HG03045 (cell line): ENCODE measurements around the gene MAP4K4.
"Not testable (repeated sequence)": the region's sequence is repeated elsewhere in the genome, so short reads cannot be mapped to it uniquely, and the experiment has no call there.

Experiments
- ATAC-seq: cut with Tn5 transposase; IDR thresholded peaks from one replicate; pipeline ENCODE4 v1.9.1; 2021; ENCODE audit warnings: mild to moderate bottlenecking, moderate library complexity; ENCODE audit not compliant: unreplicated experiment

MAP4K4 gene

DNA sequence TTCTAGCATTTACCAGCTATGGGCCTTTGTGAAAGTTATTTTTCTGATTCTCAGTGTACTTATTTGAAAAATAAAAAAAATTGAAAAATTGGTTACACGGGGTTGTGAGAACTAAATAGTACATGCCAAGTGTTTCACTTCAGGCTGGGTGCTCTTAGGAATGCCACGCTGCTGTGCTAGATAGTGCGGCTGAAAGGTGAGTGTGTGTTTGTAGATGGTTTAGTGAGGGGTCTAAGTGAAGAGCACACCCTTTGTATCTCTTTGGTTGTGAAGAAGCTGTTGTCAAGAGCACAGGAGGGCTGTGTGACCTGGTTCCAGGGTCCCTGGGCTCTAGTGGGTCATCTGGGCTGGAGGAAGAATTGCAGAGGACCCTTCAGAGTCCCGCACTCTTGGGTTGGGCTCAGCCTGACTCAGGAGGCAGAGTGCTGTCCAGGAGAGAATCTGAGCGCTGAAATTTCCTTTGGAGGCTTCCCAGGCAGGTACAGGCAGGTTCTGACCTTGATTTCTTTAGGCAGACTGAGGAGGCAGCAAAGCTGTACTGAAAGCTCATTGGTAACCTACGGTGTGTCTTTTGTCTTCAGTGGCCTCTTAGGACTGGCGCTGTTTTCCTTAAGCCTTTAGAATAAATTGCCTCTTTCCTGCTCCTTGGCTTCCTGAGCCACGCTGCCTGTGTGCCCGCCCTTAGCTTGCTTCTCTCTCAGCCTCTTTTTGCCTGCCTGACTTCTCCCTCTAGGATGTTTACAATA is 44.4 kb downstream of the MAP4K4 start:
- ATAC-seq, result no peak

DNA sequence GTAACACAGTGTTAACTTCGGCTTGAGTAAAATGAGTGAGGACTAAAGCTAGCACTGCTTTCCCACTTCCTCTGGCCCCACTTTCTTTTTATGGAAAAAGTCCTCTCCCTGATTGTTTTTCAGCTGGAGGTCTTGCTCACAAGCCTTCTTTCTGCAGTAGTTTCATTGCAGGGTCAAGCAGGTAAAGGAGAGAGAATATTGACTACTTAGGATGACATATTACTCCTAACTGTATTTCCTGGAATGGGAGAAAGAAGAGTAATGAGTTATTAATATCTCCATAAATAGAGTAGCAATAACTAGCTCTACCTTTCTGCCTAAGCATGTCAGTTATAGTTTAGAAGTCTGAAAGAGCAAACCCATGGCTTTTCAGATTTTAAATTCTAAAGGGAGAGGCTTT is 45.0 kb downstream of the MAP4K4 start:
- no peak for ATAC-seq

DNA sequence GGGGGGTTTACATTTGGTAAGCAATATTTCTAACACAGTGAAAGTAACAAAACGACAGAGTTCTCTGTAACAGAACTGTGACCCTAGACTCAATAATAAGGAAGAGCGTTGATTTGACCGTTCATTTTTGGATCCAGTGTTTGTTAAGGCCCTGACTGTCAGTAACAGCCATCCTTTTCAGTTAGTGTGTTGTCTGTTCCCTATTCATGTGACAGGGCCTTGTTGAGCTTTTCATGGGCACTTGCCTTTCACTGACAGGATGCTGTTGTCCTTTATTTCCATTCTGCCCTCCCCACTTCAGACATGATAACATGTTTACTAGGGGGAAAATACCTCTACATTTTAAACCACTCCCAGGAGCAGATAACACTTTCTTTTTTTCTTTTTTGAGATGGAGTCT is 45.8 kb downstream of the MAP4K4 start:
- ATAC-seq, result no peak

DNA sequence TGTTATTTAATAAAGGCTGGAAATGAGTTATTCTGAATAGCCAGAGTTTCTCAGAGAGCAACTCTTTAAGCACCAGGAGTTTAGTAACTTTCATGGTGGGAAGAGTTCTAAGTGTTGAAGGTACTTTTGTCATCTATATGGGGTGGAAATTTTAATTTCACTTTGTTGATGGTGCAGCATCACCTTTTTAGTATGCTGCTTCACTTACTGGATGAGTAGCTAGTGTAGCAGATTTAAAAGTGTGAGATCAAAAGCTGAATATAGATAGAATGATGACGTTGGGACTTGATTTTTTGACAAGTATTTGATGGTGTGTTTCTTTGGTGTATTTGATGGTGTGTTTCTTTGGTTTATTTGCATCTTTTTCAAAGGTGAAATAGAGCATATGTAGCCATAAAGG is 47.3 kb downstream of the MAP4K4 start:
- ATAC-seq, result no peak

DNA sequence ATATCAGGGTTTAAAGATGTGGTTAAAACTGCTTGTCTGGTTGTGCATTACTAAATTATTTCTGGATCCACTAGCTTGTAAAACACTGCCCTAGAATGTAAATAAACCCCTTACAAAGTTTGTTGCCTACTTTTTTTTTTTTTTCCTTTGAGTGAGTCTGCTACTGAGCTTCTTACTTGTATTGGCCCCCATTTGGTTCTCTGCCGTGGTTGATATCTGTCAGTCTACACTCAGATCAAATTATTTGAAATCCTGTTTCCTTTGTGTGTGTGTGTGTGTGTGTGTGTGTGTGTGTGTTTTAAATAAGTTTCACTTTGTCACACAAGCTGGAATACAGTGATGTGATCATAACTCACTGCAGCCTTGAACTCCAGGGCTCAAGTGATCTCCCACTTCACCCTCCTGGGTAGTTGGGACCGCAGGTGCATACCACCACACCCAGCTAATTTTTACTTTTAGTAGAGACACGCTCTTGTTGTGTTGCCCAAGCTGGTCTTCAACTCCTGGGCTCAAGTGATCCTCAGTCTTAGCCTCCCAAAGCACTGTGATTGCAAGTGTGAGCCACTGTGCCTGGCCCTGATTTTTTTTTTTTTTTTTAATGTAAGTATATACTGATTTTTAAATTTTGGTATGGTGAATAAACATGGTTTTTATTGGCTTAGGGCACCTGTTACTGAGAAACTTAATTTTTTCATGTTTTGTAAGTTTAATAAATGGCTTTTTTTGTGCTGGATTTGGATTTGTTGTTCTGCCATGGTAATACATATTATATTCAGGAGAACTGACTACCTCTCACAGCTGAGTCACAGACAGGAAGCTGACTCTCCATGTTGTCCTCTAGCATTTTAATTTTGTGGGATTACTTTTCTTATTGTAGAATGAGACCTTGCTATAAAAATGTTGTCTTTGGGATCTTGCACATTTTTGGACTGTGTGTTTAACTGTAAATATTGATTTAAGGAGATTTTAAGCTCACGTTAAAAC is 48.5 kb downstream of the MAP4K4 start:
- ATAC-seq, result no peak

DNA sequence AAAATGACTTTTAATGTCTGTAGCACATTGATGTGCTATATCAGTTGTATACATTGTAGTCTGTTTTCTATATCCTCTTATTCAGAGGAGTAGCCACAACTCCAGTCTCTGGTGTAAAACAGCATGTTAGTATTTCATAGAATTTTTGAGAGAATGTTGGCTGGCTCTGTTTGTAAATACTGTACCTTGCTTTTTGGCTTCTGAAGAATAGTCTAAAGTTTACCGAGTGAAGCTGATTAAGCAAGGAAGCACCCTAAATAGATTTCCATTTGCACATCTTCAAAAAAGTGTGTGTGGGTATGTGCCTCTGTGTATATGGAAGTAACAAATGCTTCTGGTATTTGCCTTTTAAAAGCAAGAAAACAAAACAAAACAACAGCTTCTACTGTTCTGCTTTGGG is 50.5 kb downstream of the MAP4K4 start:
- ATAC-seq, result no peak

DNA sequence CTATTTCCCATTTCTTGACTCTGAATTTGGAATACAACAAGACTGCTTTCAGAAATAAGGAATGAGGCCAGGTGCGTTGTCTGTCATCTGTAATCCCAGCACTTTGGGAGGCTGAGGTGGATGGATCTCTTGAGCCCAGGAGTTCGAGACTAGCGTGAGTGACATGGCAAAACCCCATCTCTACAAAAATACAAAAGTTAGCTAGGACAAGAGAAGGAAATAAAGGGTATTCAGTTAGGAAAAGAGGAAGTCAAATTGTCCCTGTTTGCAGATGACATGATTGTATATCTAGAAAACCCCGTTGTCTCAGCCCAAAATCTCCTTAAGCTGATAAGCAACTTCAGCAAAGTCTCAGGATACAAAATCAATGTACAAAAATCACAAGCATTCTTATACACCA is 51.0 kb downstream of the MAP4K4 start:
- not testable (repeated sequence) for ATAC-seq

DNA sequence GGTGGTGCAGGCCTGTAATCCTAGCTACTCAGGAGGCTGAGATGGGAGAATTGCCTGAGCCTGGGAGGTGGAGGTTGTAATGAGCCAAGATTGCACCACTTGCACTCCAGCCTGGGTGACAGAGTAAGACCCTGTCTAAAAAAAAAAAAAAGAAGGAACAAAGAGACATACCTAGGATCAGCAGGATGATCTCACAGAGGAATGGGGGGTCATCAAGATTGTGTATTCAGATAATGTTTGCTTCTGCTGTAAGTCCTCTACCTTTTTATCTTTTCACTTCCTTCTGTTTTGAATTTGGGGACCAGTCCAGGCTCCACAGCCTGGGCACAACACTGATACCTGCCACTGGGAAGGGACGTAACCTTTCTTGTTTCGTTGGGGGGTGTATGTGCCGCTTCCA is 53.2 kb downstream of the MAP4K4 start:
- ATAC-seq, result no peak

DNA sequence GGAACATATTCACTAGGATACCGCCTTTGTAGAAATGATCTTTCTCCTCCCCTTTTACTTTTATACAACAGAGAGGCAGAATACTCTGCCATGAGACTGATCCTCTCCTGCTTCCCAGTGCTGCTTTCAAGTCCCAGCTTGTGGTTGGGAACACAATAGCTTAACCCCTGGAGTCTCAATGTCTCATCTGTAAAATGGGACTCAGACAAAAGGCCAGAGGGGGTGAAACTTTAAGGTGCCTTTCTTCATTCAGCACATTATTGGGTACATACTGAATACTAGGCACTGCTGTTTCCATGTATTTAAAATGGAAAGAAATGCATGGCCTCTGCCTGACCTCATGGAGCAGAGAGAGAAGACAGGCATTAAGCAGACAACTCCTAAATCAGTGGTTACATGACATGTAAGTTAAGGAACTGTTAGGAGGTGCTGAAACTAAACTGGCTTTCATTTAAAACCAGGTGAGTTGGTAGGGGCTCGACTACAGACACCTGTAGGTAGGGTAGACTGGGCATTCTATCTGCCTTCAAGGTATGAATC is 53.8 kb downstream of the MAP4K4 start:
- ATAC-seq, result no peak

DNA sequence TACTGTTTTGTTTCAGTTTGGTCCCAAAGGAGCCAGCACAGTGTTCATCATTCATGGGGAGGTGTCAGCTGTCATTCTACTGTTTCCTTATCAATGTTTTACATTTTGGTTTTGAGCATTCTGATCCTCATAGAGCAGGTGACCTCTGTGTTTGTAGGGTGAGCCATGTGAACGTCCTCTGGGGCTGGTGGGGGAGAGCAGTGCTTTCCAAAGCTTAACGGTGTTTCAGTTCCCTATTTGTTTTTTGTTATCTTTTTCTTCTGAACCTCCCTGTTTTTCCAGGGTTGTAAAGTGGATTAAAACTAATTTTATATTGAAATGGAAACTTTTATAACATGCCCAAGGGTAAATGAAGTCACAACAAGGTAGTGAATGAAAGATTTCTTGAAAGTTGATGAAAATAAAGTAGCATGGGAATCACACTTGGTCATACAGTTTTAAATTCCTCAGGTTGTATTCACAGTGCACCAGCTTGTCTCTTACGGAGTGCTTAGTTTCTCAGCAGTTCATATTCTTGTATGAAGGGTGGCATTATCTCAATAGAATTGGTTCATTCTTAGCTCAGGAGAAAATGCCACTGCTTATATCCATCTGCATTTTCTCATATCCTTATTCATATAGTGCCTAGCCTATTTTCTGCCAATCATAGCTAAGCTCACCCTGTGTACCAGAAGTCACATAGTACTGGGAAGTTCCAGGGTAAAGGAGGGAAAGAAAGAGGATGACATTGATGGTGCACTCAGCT is 54.5 kb downstream of the MAP4K4 start:
- ATAC-seq, result peak; percentile 57

DNA sequence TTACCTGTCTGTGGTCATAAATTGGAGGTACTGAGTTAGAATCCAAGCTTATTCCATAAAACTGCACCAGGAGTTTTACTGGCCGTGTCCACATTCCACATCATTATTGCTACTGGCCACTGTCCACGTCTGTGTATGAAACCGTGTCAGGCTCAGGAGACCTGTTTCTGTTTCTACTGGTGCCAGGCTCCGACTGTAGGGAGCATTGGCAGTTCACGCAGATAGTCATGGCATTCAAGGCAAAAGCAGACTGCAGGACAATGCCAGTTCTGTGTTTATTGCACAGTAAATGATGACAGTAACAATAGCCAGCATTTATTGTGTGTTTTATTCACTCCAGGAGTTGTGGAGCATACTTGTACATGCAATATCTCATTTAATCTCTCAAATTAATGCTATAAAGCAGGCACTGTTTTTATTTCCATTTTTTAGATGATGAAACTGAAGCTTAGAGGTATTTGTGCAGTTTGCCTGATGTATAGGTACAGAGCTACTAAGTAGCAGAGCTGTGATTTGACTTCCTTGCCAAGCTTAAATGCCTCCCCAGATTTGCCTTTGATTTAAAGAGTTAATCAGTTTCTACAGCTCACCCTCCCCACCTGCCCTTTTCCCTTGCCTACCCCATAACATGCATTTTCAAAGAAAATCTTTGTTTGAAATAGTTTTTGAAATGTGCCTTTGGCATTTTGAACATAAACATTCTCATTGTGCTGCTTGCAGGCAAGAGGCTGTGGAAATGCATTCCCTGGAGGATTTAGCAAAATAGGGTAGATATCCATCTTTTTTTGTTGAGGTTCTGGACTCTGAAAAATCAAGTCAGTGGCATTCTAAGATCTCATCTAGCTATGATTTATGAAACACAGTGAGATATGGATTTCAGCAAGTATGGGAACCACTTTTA is 55.5 kb downstream of the MAP4K4 start:
- ATAC-seq, result no peak

DNA sequence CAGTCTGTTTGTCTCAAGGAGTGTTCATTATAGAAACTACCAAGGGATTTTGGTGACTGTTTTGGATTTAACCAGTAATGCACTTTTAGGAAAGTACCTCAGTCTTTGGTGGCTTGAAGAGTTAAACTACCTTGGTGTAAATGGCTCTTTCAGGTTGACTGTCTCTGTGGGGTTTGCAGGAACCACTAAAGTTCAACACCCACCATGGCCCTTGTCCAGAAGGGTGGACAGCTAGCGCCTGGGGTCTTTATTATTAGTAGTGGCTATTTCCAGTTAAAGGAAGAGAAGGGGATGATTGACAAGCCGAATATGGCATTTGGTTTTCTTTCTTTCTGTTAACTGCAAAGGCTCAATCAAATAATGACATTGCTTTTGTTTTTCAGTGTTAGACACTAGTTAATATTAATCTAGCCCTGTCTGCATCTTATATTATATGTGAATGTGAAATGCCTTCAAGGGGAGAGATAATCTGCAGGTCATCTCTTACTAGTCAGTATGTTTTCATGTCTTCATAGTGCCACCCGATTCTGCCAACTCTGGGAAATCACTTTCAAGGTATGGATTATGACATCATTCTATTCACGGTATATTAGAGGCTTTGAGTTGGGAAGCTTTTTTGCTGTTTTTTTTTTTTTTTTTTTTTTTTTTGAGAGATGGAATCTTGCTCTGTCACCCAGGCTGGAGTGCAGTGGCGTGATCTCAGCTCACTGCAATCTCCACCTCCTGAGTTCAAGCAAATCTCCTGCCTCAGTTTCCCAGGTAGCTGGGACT is 56.4 kb downstream of the MAP4K4 start:
- ATAC-seq, result no peak

DNA sequence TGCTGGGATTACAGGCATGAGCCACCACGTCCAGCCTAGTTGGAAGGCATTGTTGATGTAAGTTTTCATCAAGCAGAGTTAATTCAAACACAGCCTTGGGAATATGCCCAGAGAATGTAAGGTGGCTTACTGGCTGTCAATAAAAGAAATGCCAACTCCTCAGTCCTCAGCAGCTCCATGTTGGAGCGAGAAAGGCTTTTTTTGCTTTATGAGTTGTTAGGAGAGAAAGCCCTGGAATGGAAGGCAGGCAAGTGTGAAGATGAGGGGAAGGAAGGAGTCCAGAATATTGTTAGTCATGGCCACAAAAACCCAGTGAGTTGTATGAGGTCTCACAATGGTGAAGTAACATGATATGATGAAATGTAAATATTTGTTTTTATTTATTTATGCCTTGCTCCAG is 57.1 kb downstream of the MAP4K4 start:
- no peak for ATAC-seq

DNA sequence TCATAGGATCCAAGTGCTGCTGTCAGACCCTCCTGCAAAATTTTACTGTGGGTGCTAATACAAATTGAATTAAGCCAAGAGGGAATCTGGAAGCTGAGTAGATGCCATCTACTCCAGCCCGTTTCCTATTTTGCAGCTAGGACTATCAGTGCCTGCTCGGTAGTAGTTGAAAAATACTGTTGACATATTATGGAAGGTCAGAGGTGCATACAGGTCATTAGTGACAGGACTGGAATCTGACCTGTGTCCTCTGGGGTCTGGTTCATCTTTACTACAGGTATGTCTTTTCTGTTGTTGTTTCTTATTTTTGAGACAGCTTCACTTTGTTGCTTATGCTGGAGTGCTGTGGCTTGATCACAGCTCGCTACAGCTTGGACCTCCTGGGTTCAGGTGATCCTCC is 58.8 kb downstream of the MAP4K4 start:
- ATAC-seq, result no peak

DNA sequence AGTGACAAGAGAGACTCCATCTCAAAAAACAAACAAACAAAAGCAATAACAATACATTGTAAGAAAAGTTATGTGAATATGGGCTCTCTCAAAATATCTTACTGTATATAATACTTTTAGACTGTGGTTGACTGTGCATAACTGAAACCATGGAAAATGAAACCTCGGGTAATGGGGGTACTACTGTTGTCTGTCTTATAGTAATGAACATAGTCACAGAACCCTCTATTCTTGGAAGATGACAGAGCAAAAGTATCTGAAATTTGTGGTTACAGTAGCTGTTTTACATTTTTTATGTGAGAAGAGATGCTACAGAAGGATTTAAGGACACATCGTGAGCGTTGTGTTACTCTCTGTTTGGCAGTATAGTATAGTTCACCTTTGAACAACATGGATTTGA is 60.5 kb downstream of the MAP4K4 start:
- peak; percentile 41 for ATAC-seq

DNA sequence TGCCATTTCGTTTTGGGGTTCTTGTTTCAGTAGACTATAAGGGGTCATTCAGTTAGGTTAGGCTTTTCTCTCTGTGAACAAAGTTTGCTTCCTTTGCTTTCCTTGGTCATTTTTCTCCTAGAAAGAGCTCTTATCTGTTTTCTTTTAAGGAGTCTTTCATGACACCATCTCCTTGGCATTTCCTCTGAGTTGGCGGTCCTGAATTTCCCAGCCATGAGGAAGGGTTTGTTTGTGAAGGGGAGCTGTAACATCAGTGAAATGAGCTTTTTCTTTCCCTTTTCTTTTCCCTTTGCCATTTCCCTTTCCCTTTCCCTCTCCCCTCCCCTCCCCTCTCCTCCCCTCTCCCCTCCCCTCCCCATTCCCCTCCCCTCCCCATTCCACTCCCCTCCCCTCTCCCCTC is 61.7 kb downstream of the MAP4K4 start:
- no peak for ATAC-seq

DNA sequence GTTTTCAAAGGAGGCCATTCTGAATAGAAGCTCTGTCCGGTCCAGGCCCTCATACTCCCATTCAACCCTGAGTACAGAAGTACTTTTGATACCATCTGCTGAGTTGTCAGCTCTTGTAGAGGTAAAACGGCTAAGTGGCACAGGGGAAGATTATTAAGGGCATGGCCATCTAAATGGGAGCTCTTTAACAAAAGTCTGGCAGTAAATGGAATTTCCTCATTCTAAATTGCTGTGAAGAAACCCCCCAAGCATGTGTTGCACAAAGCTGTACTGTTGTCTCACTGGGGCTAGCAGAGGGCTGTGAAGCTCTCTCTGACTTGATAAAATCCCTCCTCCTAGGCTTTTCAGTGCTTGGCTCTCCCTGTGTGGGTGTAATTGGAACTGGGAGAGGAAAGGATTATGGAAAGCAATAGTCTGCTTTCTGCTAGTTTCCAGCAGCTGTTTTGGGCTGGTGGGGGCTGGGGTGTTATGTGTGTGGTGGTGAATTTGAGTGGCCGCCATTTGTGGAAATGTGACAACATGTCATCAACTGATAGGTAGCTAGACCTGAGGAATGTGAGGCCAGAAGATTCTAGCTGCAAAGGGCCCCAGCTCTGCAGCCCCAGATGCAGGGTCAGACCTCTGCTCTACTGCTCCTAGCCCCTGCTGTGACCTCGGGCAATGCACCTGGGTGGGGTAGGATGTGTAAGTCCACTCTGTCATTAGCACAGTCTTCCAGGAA is 65.1 kb downstream of the MAP4K4 start:
- no peak for ATAC-seq

DNA sequence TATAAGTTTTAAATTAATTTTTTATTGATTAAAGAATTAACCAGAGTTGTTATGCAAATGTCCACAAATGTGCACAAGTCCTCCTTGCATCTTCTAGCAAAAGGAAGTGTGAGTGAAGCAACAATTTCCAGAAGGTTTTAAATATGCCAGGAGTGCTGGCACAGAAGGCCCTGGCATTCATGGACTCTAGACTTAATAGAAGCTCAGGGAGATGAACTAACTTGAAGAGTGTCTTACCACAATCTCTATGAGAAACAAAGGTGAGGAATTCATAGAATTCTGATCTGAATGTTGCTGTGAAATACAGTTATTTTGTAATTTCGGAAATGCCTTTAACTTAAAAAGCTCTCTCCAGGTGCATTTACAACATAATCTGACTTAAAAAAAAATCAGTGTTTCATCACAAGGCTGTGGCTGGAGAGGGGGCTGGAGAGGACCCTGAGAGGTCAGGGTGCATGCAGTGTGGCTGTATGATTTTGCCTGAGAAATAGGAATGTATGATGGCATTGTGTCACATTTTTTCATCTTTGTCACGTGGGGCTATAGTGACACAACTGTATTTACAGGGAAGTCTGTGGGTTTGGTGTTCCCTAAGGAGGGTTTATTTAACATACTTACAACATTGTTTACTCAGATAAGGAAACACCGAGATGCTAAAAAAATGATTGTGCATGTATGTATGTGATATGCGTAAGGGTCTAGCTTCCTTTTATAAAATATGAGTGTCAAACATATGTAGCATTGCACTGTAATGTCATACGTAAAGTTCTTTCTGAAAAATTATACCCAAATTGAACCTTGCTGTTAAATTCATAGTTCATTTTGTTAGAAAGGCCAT is 66.2 kb downstream of the MAP4K4 start:
- no peak for ATAC-seq
